Sigmoid colon (tissue), 7 donors: Measurements from ENCODE around the gene SELENOI. TPM values are rescaled to one million over a fixed set of nuclear protein-coding genes. Genes with fewer than 3 reads are reported as not detected.
"Not testable (repeated sequence)": the region's sequence is repeated elsewhere in the genome, so short reads cannot be mapped to it uniquely, and the experiment has no call there.

Experiments
- DNase-seq: peaks from one replicate; pipeline ENCODE4 v3.0.0-alpha.2; 2019
- H3K27ac ChIP-seq, 4 donors: fragments of 200-600 bp; sonication (generic); one replicate each; pipeline ENCODE4 v1.5.1; 2016 to 2019; ENCODE audit warnings: mild to moderate bottlenecking in 1 of 4
- H3K27me3 ChIP-seq, 3 donors: fragments of 200-600 bp; sonication (generic); one replicate each; pipeline ENCODE4 v1.5.1; 2019; ENCODE audit warnings: mild to moderate bottlenecking in 1 of 3
- H3K36me3 ChIP-seq, 4 donors: fragments of 200-600 bp; sonication (generic); one replicate each; pipeline ENCODE4 v1.5.1; 2016 to 2019
- H3K4me1 ChIP-seq, 4 donors: fragments of 200-600 bp; sonication (generic); one replicate each; pipeline ENCODE4 v1.5.1; 2017 to 2019
- H3K4me3 ChIP-seq, 4 donors: fragments of 200-600 bp; sonication (generic); one replicate each; pipeline ENCODE4 v1.5.1; 2017 to 2019; ENCODE audit warnings: mild to moderate bottlenecking in 2 of 4, moderate library complexity in 1 of 4
- H3K9me3 ChIP-seq, 4 donors: fragments of 200-600 bp in 3 of 4; sonication (generic) in 3 of 4; one replicate each; pipeline versions ENCODE4 v1.5.1 to v1.6.1; 2013 to 2019
- EP300 ChIP-seq, 4 donors: sonication (generic); formaldehyde crosslinking; IDR thresholded peaks; one replicate each; pipeline ENCODE4 v1.6.1; 2017; ENCODE audit warnings: antibody characterized with exemption in 4 of 4
- POLR2A ChIP-seq, 2 donors: fragments of 450-650 bp; IDR thresholded peaks; one replicate each; pipeline ENCODE4 v1.6.1; 2016; ENCODE audit warnings: antibody characterized with exemption in 2 of 2, mild to moderate bottlenecking in 2 of 2, moderate library complexity in 2 of 2
- POLR2AphosphoS5 ChIP-seq, 4 donors: sonication (generic); formaldehyde crosslinking; IDR thresholded peaks; one replicate each; pipeline ENCODE4 v1.6.1; 2017; ENCODE audit warnings: antibody characterized with exemption in 4 of 4
- WGBS, 2 donors: extraction: QIAGEN DNeasy Blood & Tissue Kit; methylation state at CpG; one replicate each; pipeline ENCODE4 v1.1.7; 2013; 5-methylcytosine and 5-hydroxymethylcytosine counted together
- intact Hi-C: fragments of 100-400 bp; cut with DNase I; formaldehyde crosslinking; loops from one replicate; pipeline ENCODE4 v1.15.1; 2023
- polyA plus RNA-seq, 3 donors: library from polyadenylated mRNA; stranded (reverse); fragments of 200-250 nt; gene quantifications; one replicate each; pipeline ENCODE4 v1.2.3, GENCODE V29; 2013
- total RNA-seq, 4 donors: library from RNA; depleted of rRNA; stranded (reverse); fragments of >200 nt; gene quantifications; one replicate each; pipeline ENCODE4 v1.1.0, GENCODE V29; 2016
- TF ChIP-seq, protein P1 (sequence below), 4 experiments: fragments of 450-650 bp in 3 of 4; fragments of 200-600 bp in 1 of 4; IDR thresholded peaks; one replicate each; pipeline ENCODE4 v1.5.1; 2016 to 2019; ENCODE audit warnings: antibody characterized with exemption in 4 of 4, mild to moderate bottlenecking in 3 of 4, moderate library complexity in 2 of 4
- donor health status: healthy with polysubstance abuse.
- donor health status: Bipolar disorder and iron deficiency.
- donor health status: healthy.

The SELENOI gene
- total and polyA plus RNA-seq, 7 donors = 1.2 to 11.0 (median 8.9) TPM

DNA sequence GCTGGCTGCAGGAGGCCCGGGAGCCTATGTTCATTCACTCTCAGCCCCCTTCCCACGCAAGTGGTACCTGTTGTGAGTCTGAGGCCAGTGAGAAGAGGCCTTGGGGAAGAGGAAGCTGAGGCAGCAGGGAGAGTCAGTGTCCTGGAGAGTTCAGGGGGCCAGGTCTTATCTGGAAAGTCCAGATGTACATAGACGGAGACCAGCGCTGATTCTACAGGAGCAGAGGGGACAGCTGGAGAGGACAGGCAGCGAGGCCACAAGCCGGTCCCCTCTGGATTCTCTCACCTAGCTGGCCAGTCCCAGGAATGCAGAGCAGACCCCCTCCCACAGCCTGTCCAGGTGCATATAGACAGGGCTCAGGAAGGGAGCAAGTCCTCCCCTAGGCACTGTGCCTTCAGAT, 29.1 kb upstream of the SELENOI start:
- Histone ChIP-seq H3K4me3 (no peak overlapping the region), H3K36me3 (no peaks in the 10 kb centered on the region), H3K4me1 (no peaks in the 10 kb centered on the region), H3K27me3 (no peaks in the 10 kb centered on the region), H3K27ac (no peak overlapping the region), H3K9me3 (no peaks in the 10 kb centered on the region)
- intact Hi-C loops = no loop called here
- DNase-seq = no peak
- TF ChIP-seq, protein P1, sequence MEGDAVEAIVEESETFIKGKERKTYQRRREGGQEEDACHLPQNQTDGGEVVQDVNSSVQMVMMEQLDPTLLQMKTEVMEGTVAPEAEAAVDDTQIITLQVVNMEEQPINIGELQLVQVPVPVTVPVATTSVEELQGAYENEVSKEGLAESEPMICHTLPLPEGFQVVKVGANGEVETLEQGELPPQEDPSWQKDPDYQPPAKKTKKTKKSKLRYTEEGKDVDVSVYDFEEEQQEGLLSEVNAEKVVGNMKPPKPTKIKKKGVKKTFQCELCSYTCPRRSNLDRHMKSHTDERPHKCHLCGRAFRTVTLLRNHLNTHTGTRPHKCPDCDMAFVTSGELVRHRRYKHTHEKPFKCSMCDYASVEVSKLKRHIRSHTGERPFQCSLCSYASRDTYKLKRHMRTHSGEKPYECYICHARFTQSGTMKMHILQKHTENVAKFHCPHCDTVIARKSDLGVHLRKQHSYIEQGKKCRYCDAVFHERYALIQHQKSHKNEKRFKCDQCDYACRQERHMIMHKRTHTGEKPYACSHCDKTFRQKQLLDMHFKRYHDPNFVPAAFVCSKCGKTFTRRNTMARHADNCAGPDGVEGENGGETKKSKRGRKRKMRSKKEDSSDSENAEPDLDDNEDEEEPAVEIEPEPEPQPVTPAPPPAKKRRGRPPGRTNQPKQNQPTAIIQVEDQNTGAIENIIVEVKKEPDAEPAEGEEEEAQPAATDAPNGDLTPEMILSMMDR (IDR thresholded peaks at IDR 0.05) = no peak
- TF ChIP-seq POLR2A (IDR thresholded peaks at IDR 0.05) (no peak), EP300 (IDR thresholded peaks at IDR 0.05) (no peak)
- WGBS, 2 donors = 93 to 94% methylated on average over 6 of the region's 6 CpGs

DNA sequence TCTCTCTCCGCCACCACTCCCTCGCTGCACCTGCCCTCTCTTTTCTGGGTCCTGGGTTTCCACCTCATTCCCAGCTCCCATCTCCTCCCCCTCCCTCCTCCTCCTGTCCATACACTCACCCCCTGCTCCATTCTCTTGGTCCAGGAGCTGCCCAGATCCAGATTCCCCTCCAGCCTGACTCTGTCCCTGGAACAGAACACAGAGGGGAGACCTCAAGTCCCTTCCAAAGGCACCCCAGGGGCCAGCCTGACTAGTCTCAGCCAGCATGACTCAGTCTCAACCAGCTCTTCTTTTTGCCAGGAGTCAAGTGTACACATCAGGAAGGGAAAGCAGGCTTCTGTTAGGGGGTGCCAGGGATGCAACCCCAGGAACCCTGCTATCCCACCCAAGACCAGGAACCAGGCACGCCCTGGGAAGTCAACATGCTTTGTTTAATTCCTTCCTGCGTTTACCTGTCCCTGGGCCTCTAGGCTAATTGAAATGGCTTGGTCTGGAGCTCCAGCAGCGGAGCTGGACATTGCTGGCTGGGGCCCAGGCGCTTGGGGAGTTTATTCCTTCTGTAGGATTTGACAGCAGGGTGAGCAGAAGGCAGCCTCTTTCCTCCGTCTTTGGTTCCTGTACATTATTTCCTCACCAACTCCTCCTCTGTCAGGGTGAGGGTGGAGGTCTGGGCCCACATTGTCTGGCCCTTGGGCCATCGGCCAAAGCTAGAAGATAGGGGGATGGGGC, 28.4 kb upstream of the SELENOI start:
- DNase-seq = no peak
- WGBS, 2 donors = 84 to 88% methylated on average over 8 of the region's 8 CpGs

DNA sequence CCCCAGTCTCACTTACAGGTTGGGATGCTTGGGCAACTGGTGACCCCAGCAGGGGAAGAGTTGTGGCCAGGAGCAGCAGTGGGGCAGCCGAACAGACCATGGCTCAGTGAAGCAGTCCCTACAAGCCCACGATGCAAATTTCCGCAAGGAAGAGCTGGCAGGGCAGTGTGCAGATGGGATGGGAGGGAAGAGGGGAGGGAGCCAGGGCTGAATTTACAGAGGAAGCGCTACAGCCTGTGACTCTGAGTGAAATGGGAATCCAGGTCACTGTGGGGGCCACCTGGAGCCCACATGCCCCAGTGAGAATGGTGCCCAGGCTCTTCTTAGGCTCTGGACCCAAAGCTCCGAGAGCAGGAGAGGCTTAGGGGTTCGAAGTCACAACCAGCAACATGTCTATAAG, 27.0 kb upstream of the SELENOI start:
- TF ChIP-seq EP300 (IDR thresholded peaks at IDR 0.05) (no peak), POLR2A (IDR thresholded peaks at IDR 0.05) (no peak), POLR2AphosphoS5 (IDR thresholded peaks at IDR 0.05) (no peak)
- TF ChIP-seq, protein P1 (IDR thresholded peaks at IDR 0.05) = no peak
- WGBS, 2 donors = 84 to 86% methylated on average over 6 of the region's 6 CpGs
- intact Hi-C loops = no loop called here
- Histone ChIP-seq H3K27ac (no peak overlapping the region), H3K27me3 (no peaks in the 10 kb centered on the region), H3K4me3 (no peak overlapping the region), H3K9me3 (no peaks in the 10 kb centered on the region), H3K4me1 (no peaks in the 10 kb centered on the region), H3K36me3 (no peaks in the 10 kb centered on the region)
- DNase-seq = no peak

More for the DNA sequence above, 28.4 kb upstream of the SELENOI start:
- no peak overlapping the region for H3K27ac ChIP-seq
- no peaks in the 10 kb centered on the region for H3K9me3 ChIP-seq
- H3K4me1 ChIP-seq = no peaks in the 10 kb centered on the region
- no peaks in the 10 kb centered on the region for H3K27me3 ChIP-seq
- TF ChIP-seq, protein P1 (IDR thresholded peaks at IDR 0.05) = no peak
- TF ChIP-seq POLR2AphosphoS5 (IDR thresholded peaks at IDR 0.05) = no peak
- TF ChIP-seq EP300 (IDR thresholded peaks at IDR 0.05) = no peak
- no peak for TF ChIP-seq POLR2A (IDR thresholded peaks at IDR 0.05)
- no peak overlapping the region for H3K4me3 ChIP-seq
- intact Hi-C loops = no loop called here
- H3K36me3 ChIP-seq = no peaks in the 10 kb centered on the region

DNA sequence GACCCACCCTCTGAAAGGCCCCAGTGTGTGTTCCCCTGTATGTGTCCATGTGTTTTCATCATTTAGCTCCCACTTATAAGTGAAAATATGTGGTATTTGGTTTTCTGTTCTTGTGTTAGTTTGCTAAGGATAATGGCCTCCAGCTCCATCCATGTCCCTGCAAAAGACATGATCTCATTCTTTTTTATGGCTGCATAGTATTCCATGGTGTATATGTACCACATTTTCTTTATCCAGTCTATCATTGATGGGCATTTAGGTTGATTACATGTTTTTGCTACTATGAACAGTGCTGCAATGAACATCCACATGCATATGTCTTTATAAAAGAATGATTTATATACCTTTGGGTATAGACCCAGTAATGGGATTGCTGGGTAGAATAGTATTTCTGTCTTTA, 21.5 kb upstream of the SELENOI start:
- H3K9me3 ChIP-seq, H3K4me3 ChIP-seq, H3K27ac ChIP-seq, intact Hi-C loops, H3K27me3 ChIP-seq, DNase-seq, H3K36me3 ChIP-seq, H3K4me1 ChIP-seq: not testable (repeated sequence)

DNA sequence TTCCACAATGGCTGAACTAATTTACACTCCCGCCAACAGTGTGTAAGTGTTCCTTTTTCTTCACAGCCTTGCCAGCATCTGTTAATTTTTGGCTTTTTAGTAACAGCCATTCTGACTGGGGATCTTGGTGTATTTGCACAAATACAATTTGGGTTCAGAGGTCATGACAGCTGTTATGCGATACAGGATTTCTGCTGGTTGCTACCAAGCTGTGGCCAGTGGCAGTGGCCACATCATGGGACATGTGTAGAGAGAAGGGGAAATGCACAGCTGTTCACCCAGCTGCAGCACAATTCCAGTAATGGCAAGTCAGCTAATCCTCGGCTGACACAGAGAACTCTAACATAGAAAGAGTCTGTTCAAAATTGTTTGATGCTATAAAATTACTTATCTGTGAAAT, 21.0 kb upstream of the SELENOI start:
- Histone ChIP-seq H3K4me3 (no peak overlapping the region), H3K27me3 (no peaks in the 10 kb centered on the region), H3K27ac (no peak overlapping the region), H3K9me3 (no peaks in the 10 kb centered on the region), H3K4me1 (no peaks in the 10 kb centered on the region), H3K36me3 (no peaks in the 10 kb centered on the region)
- intact Hi-C loops = no loop called here
- 55 to 68% methylated on average over 3 of the region's 3 CpGs for WGBS, 2 donors
- DNase-seq = no peak
- no peak for TF ChIP-seq POLR2AphosphoS5 (IDR thresholded peaks at IDR 0.05)
- TF ChIP-seq, protein P1 (IDR thresholded peaks at IDR 0.05) = no peak
- TF ChIP-seq POLR2A (IDR thresholded peaks at IDR 0.05) = no peak
